DOHH2 (cell line): ENCODE results near the gene SAE1.

Experiments
- H3F3A ChIP-seq: fragments of 200-600 bp; sonication (generic), shearing (Covaris generic); 2 replicates; pipeline ENCODE4 v1.6.0; 2016; ENCODE audit warnings: antibody characterized with exemption, mild to moderate bottlenecking; ENCODE audit not compliant: control insufficient read depth, insufficient read depth
- H3K27ac ChIP-seq: fragments of 200-600 bp; sonication (generic); 2 replicates; pipeline ENCODE4 v1.5.1; 2014; ENCODE audit warnings: low read depth, mild to moderate bottlenecking, low read length, moderate library complexity
- H3K27me3 ChIP-seq: fragments of 200-600 bp; sonication (generic); 2 replicates; pipeline ENCODE4 v1.6.1; 2014; ENCODE audit warnings: mild to moderate bottlenecking, low read length, mixed read lengths; ENCODE audit not compliant: control insufficient read depth
- H3K36me3 ChIP-seq: fragments of 200-600 bp; sonication (generic); 2 replicates; pipeline ENCODE4 v1.6.1; 2014; ENCODE audit warnings: mild to moderate bottlenecking, low read length, moderate library complexity, mixed read lengths; ENCODE audit not compliant: control insufficient read depth
- H3K4me1 ChIP-seq: fragments of 200-600 bp; sonication (generic); 2 replicates; pipeline ENCODE4 v1.6.1; 2014; ENCODE audit warnings: mild to moderate bottlenecking, low read length, mixed read lengths; ENCODE audit not compliant: control insufficient read depth
- H3K4me2 ChIP-seq: fragments of 200-600 bp; sonication (generic); 2 replicates; pipeline ENCODE4 v1.6.0; 2014; ENCODE audit warnings: mild to moderate bottlenecking, low read length, moderate library complexity
- H3K4me3 ChIP-seq: fragments of 200-600 bp; sonication (generic); 2 replicates; pipeline ENCODE4 v1.5.1; 2014; ENCODE audit warnings: mild to moderate bottlenecking, low read length, mixed read lengths
- H3K79me2 ChIP-seq: fragments of 200-600 bp; sonication (generic); 2 replicates; pipeline ENCODE4 v1.6.1; 2014; ENCODE audit warnings: mild to moderate bottlenecking, low read length, mixed read lengths; ENCODE audit not compliant: control insufficient read depth
- H3K9me2 ChIP-seq: fragments of 200-600 bp; sonication (generic); replicated peaks from 2 replicates; pipeline ENCODE4 v1.6.1; 2014; ENCODE audit warnings: mild to moderate bottlenecking, low read length, mixed read lengths; ENCODE audit not compliant: control insufficient read depth
- H3K9me3 ChIP-seq: fragments of 200-600 bp; sonication (generic); 2 replicates; pipeline ENCODE4 v1.6.1; 2014; ENCODE audit warnings: antibody characterized with exemption, low read length, mixed read lengths; ENCODE audit not compliant: control insufficient read depth, insufficient read depth
- H4K20me1 ChIP-seq: fragments of 200-600 bp; sonication (generic); 2 replicates; pipeline ENCODE4 v1.6.0; 2014; ENCODE audit warnings: low read depth, mild to moderate bottlenecking, antibody characterized with exemption, low read length, moderate library complexity; ENCODE audit not compliant: control insufficient read depth, insufficient read depth
- CTCF ChIP-seq: fragments of 200-600 bp; sonication (generic); IDR thresholded peaks from one replicate; pipeline ENCODE4 v1.5.1; 2014; ENCODE audit warnings: antibody characterized with exemption, mild to moderate bottlenecking, low read depth, low read length; ENCODE audit not compliant: poor library complexity, severe bottlenecking
- EZH2phosphoT487 ChIP-seq: fragments of 200-600 bp; sonication (generic); IDR thresholded peaks from 2 replicates; pipeline ENCODE4 v1.6.1; 2017; ENCODE audit warnings: borderline replicate concordance, mild to moderate bottlenecking, antibody characterized with exemption, low read length, moderate library complexity, mixed read lengths

Gene SAE1

GRCh38 chr19:47187335-47187655, 56.7 kb downstream of the SAE1 start:
- H3K9me3 ChIP-seq, result no peaks in the 10 kb centered on the region
- no peak overlapping the region for H3K4me2 ChIP-seq
- H3K27me3 ChIP-seq, result no peaks in the 10 kb centered on the region
- no peaks in the 10 kb centered on the region for H3K9me2 ChIP-seq
- H3K27ac ChIP-seq, result no peak overlapping the region
- H3K79me2 ChIP-seq, result peaks cover 53% of the 10 kb centered on the region
- TF ChIP-seq EZH2phosphoT487, result no peak
- no peak for TF ChIP-seq CTCF
- H3F3A ChIP-seq, result no peaks in the 10 kb centered on the region; the same call in 1 of the 2 replicates
- no peaks in the 10 kb centered on the region for H4K20me1 ChIP-seq
- H3K36me3 ChIP-seq, result peaks cover 89% of the 10 kb centered on the region
- H3K4me1 ChIP-seq, result peaks cover 6% of the 10 kb centered on the region; the same call in 1 of the 2 replicates
- no peak overlapping the region for H3K4me3 ChIP-seq

- Histone ChIP-seq H3K9me2 (no peaks in the 10 kb centered on the region), H3K27ac (no peak overlapping the region), H4K20me1 (no peaks in the 10 kb centered on the region), H3K27me3 (no peaks in the 10 kb centered on the region), H3K4me1 (peaks cover 6% of the 10 kb centered on the region; the same call in 1 of the 2 replicates), H3K4me2 (no peak overlapping the region), H3K36me3 (peaks cover 84% of the 10 kb centered on the region), H3K79me2 (peaks cover 50% of the 10 kb centered on the region), H3K9me3 (no peaks in the 10 kb centered on the region), H3F3A (no peaks in the 10 kb centered on the region; the same call in 1 of the 2 replicates), H3K4me3 (no peak overlapping the region)
- TF ChIP-seq EZH2phosphoT487, result no peak
- TF ChIP-seq CTCF, result no peak
Measured at GRCh38 chr19:47187797-47188196, 57.2 kb downstream of the SAE1 start.

- Histone ChIP-seq H3F3A (no peaks in the 10 kb centered on the region; the same call in 1 of the 2 replicates), H3K4me3 (no peak overlapping the region), H3K4me1 (peaks cover 6% of the 10 kb centered on the region; the same call in 1 of the 2 replicates), H3K9me2 (no peaks in the 10 kb centered on the region), H3K27ac (no peak overlapping the region), H4K20me1 (no peaks in the 10 kb centered on the region), H3K79me2 (peaks cover 47% of the 10 kb centered on the region), H3K9me3 (no peaks in the 10 kb centered on the region), H3K4me2 (no peak overlapping the region), H3K27me3 (no peaks in the 10 kb centered on the region), H3K36me3 (peaks cover 76% of the 10 kb centered on the region)
- TF ChIP-seq CTCF (no peak), EZH2phosphoT487 (no peak)
Measured at GRCh38 chr19:47188507-47189033, 57.9 kb downstream of the SAE1 start.
